CD4-positive, alpha-beta T cell (primary cell): ENCODE results near the gene STK32C. TPM values are rescaled to one million over a fixed set of nuclear protein-coding genes. Genes with fewer than 3 reads are reported as not detected.

Experiments used
- ATAC-seq: fragments of 200-7000 bp; cut with Tn5 transposase; one replicate; pipeline ENCODE4 v1.10.0; 2022; ENCODE audit warnings: mild to moderate bottlenecking; ENCODE audit not compliant: poor library complexity
- CTCF ChIA-PET: fragments of 350-600 bp; sonication (Branson Sonifier 250); formaldehyde crosslinking; loops from one replicate; lab custom pipeline; 2021; ENCODE audit warnings: antibody characterized with exemption, inconsistent platforms; lab: Charles Lee
- POLR2A ChIA-PET: fragments of 350-600 bp; sonication (Branson Sonifier 250); formaldehyde crosslinking; loops from one replicate; lab custom pipeline; 2021; ENCODE audit warnings: antibody characterized with exemption, inconsistent platforms; lab: Charles Lee
- DNase-seq, 14 experiments: peaks; one replicate each; pipeline ENCODE4 v3.0.0-alpha.2; 2013 to 2020; ENCODE audit warnings: mixed read lengths in 2 of 14
- H3K27ac ChIP-seq, 2 donors: one replicate each; pipeline versions ENCODE4 v1.5.1 to v1.7.0; 2013; ENCODE audit warnings: low read length in 2 of 2, low read depth in 1 of 2, mild to moderate bottlenecking in 1 of 2
- H3K27me3 ChIP-seq, 2 experiments: 1 replicate in 1 of 2; 2 replicates in 1 of 2; pipeline versions ENCODE4 v1.6.1 to v1.7.0; 2013; ENCODE audit warnings: low read length in 2 of 2, control low read depth in 1 of 2, mild to moderate bottlenecking in 1 of 2, moderate library complexity in 1 of 2; ENCODE audit not compliant: insufficient read depth in 2 of 2, control insufficient read depth in 1 of 2
- H3K36me3 ChIP-seq: one replicate; pipeline ENCODE4 v1.6.1; 2013; ENCODE audit warnings: low read length, control low read depth; ENCODE audit not compliant: insufficient read depth
- H3K4me1 ChIP-seq: one replicate; pipeline ENCODE4 v1.6.1; 2013; ENCODE audit warnings: low read length, control low read depth; ENCODE audit not compliant: insufficient read depth
- H3K4me3 ChIP-seq: one replicate; pipeline ENCODE4 v1.5.1; 2013; ENCODE audit warnings: mild to moderate bottlenecking, low read length, moderate library complexity
- H3K9me3 ChIP-seq, 2 experiments: 1 replicate in 1 of 2; 2 replicates in 1 of 2; pipeline versions ENCODE4 v1.6.1 to v1.7.0; 2013; ENCODE audit warnings: low read length in 2 of 2, mild to moderate bottlenecking in 2 of 2, control low read depth in 1 of 2, moderate library complexity in 1 of 2; ENCODE audit not compliant: control insufficient read depth in 1 of 2, insufficient read depth in 1 of 2
- H3K27ac Mint-ChIP-seq: one replicate; pipeline ENCODE4 v1.8.0; 2020; ENCODE audit warnings: mixed read lengths
- H3K27me3 Mint-ChIP-seq: one replicate; pipeline ENCODE4 v1.8.0; 2021; ENCODE audit warnings: mixed read lengths
- H3K36me3 Mint-ChIP-seq: one replicate; pipeline ENCODE4 v1.8.0; 2021; ENCODE audit warnings: low read depth, mixed read lengths
- H3K4me1 Mint-ChIP-seq: one replicate; pipeline ENCODE4 v1.8.0; 2021; ENCODE audit warnings: low read depth, mixed read lengths
- H3K4me3 Mint-ChIP-seq: one replicate; pipeline ENCODE4 v1.8.0; 2020; ENCODE audit warnings: mild to moderate bottlenecking, mixed read lengths
- H3K9me3 Mint-ChIP-seq: one replicate; pipeline ENCODE4 v1.8.0; 2020; ENCODE audit warnings: mixed read lengths
- intact Hi-C, 2 experiments: fragments of 100-400 bp; cut with DNase I in 1 of 2; cut with micrococcal nuclease in 1 of 2; formaldehyde crosslinking; loops; one replicate each; pipeline versions ENCODE4 v1.15.1 to v1.9.0; 2023 to 2025; cut with DNase I, micrococcal nuclease
- total RNA-seq, 174 experiments: library from RNA in 2 of 174; stranded (reverse) in 2 of 174; gene quantifications; one replicate each; pipeline ENCODE4 v1.2.3 and lab custom pipeline; 2021 to 2026
- TF ChIP-seq, protein P1 (sequence below): fragments of 200-600 bp; IDR thresholded peaks from one replicate; pipeline ENCODE4 v1.8.0; 2022; ENCODE audit warnings: antibody characterized with exemption, mild to moderate bottlenecking

Gene STK32C
- total RNA-seq, 2 experiments from 2014 or later: 4.9 to 5.2 TPM

- Mint-ChIP-seq H3K4me1 (no peaks in the 10 kb centered on the region), H3K27ac (no peak overlapping the region), H3K36me3 (no peaks in the 10 kb centered on the region), H3K4me3 (no peak overlapping the region), H3K27me3 (no peaks in the 10 kb centered on the region), H3K9me3 (no peaks in the 10 kb centered on the region)
- no peaks in the 10 kb centered on the region for H3K36me3 ChIP-seq
- DNase-seq (no peak), ATAC-seq (no peak)
- H3K9me3 ChIP-seq: peaks cover 0 to 4% of the 10 kb centered on the region in 2 experiments
- H3K4me3 ChIP-seq: no peak overlapping the region
- H3K4me1 ChIP-seq: no peaks in the 10 kb centered on the region
- no peaks in the 10 kb centered on the region for H3K27me3 ChIP-seq
- H3K27ac ChIP-seq: no peak overlapping the region
- TF ChIP-seq, protein P1, sequence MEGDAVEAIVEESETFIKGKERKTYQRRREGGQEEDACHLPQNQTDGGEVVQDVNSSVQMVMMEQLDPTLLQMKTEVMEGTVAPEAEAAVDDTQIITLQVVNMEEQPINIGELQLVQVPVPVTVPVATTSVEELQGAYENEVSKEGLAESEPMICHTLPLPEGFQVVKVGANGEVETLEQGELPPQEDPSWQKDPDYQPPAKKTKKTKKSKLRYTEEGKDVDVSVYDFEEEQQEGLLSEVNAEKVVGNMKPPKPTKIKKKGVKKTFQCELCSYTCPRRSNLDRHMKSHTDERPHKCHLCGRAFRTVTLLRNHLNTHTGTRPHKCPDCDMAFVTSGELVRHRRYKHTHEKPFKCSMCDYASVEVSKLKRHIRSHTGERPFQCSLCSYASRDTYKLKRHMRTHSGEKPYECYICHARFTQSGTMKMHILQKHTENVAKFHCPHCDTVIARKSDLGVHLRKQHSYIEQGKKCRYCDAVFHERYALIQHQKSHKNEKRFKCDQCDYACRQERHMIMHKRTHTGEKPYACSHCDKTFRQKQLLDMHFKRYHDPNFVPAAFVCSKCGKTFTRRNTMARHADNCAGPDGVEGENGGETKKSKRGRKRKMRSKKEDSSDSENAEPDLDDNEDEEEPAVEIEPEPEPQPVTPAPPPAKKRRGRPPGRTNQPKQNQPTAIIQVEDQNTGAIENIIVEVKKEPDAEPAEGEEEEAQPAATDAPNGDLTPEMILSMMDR: no peak
- ChIA-PET POLR2A (no interaction called here), CTCF (no interaction called here)
- intact Hi-C loops: no loop called here
Measured at GRCh38 chr10:132205650-132206376, 101.9 kb downstream of the STK32C start.

GRCh38 chr10:132204781-132205473 lies 102.8 kb downstream of the STK32C start:
- TF ChIP-seq, protein P1: no peak
- Mint-ChIP-seq H3K9me3 (no peaks in the 10 kb centered on the region), H3K36me3 (no peaks in the 10 kb centered on the region), H3K27me3 (no peaks in the 10 kb centered on the region), H3K27ac (no peak overlapping the region), H3K4me1 (no peaks in the 10 kb centered on the region), H3K4me3 (no peak overlapping the region)
- CTCF ChIA-PET: no interaction called here
- intact Hi-C loops: no loop called here
- Histone ChIP-seq H3K4me1 (no peaks in the 10 kb centered on the region), H3K36me3 (no peaks in the 10 kb centered on the region), H3K27ac (no peak overlapping the region), H3K27me3 (no peaks in the 10 kb centered on the region), H3K4me3 (no peak overlapping the region), H3K9me3 (no peaks in the 10 kb centered on the region)
- DNase-seq (no peak), ATAC-seq (no peak)
- POLR2A ChIA-PET: no interaction called here

GRCh38 chr10:132204078-132204780 lies 103.5 kb downstream of the STK32C start:
- intact Hi-C loops: no loop called here
- no peak overlapping the region for H3K4me3 ChIP-seq
- ChIA-PET POLR2A (no interaction called here), CTCF (no interaction called here)
- ATAC-seq (no peak), DNase-seq (no peak)
- no peaks in the 10 kb centered on the region for H3K9me3 ChIP-seq
- H3K27me3 Mint-ChIP-seq: no peaks in the 10 kb centered on the region
- H3K36me3 Mint-ChIP-seq: no peaks in the 10 kb centered on the region
- H3K27me3 ChIP-seq: no peaks in the 10 kb centered on the region
- no peaks in the 10 kb centered on the region for H3K36me3 ChIP-seq
- no peak overlapping the region for H3K27ac ChIP-seq
- no peaks in the 10 kb centered on the region for H3K4me1 Mint-ChIP-seq
- H3K27ac Mint-ChIP-seq: no peak overlapping the region
- H3K4me3 Mint-ChIP-seq: no peak overlapping the region
- TF ChIP-seq, protein P1: no peak
- H3K9me3 Mint-ChIP-seq: no peaks in the 10 kb centered on the region
- no peaks in the 10 kb centered on the region for H3K4me1 ChIP-seq
